Endothelial cell of umbilical vein (primary cell): Measurements from ENCODE around the gene ACBD6. TPM values are rescaled to one million over a fixed set of nuclear protein-coding genes. Genes with fewer than 3 reads are reported as not detected.

Source experiments
- BruUV-seq: library from RNA; stranded (reverse); fragments of 400-500 nt; replicated peaks from 2 replicates; lab custom pipeline; 2021; lab: Mats Ljungman, UMichigan
- CTCF ChIA-PET: fragments of 300-600, 350-600 bp; sonication (Branson Sonifier 250); formaldehyde crosslinking; loops from one replicate; lab custom pipeline; 2021; ENCODE audit warnings: antibody characterized with exemption, inconsistent platforms; lab: Charles Lee
- POLR2A ChIA-PET: fragments of 300-600, 350-600 bp; sonication (Branson Sonifier 250); formaldehyde crosslinking; loops from one replicate; lab custom pipeline; 2021; ENCODE audit warnings: antibody characterized with exemption, inconsistent platforms; lab: Charles Lee
- DNase-seq: peaks from one replicate; pipeline ENCODE4 v3.0.0-alpha.2; 2011; ENCODE audit warnings: low read depth, low spot score
- FAIRE-seq: peaks from 2 replicates; lab custom pipeline; 2011; peaks lifted over from hg19 to GRCh38; lab: Jason Lieb, UNC
- H2AFZ ChIP-seq: 2 replicates; pipeline ENCODE4 v1.6.0; 2012; ENCODE audit warnings: low read depth, low read length, control low read depth, inconsistent platforms
- H3K27ac ChIP-seq: 2 replicates; pipeline ENCODE4 v1.5.1; 2011; ENCODE audit warnings: low read depth, mild to moderate bottlenecking, control low read depth, low read length, moderate library complexity; ENCODE audit not compliant: insufficient read depth
- H3K27me3 ChIP-seq, 2 experiments: 2 replicates each; pipeline versions ENCODE4 v1.6.0 to v1.6.1; 2011; ENCODE audit warnings: low read length in 2 of 2, mixed read lengths in 1 of 2; ENCODE audit not compliant: control insufficient read depth in 2 of 2, insufficient read depth in 2 of 2
- H3K36me3 ChIP-seq, 2 experiments: 2 replicates in 1 of 2; 3 replicates in 1 of 2; pipeline ENCODE4 v1.5.1; 2011; ENCODE audit warnings: low read length in 2 of 2, mild to moderate bottlenecking in 1 of 2, moderate library complexity in 1 of 2; ENCODE audit not compliant: control insufficient read depth in 2 of 2, insufficient read depth in 2 of 2; ENCODE audit errors: extremely low read depth in 1 of 2
- H3K4me1 ChIP-seq: 3 replicates; pipeline ENCODE4 v1.5.1; 2011; ENCODE audit warnings: mild to moderate bottlenecking, low read length; ENCODE audit not compliant: control insufficient read depth, insufficient read depth; ENCODE audit errors: extremely low read depth
- H3K4me2 ChIP-seq: 2 replicates; pipeline ENCODE4 v1.6.1; 2011; ENCODE audit warnings: low read length, control low read depth, mixed read lengths; ENCODE audit not compliant: insufficient read depth
- H3K4me3 ChIP-seq, 3 experiments: fragments of 200-600 bp in 1 of 3; sonication (generic), shearing (Covaris generic) in 1 of 3; replicated peaks in 1 of 3; 2 replicates each; pipeline ENCODE4 v1.5.1; 2011 to 2016; ENCODE audit warnings: control low read depth in 3 of 3, low read length in 3 of 3, mild to moderate bottlenecking in 2 of 3, inconsistent platforms in 1 of 3, low read depth in 1 of 3, moderate library complexity in 1 of 3; ENCODE audit not compliant: insufficient read depth in 1 of 3
- H3K79me2 ChIP-seq: 2 replicates; pipeline ENCODE4 v1.6.0; 2012; ENCODE audit warnings: low read length, inconsistent platforms; ENCODE audit not compliant: control insufficient read depth, insufficient read depth
- H3K9ac ChIP-seq: replicated peaks from 2 replicates; pipeline ENCODE3; 2011; ENCODE audit warnings: low read length, control low read depth; ENCODE audit not compliant: insufficient read depth; ENCODE audit errors: extremely low read depth
- H3K9me1 ChIP-seq: replicated peaks from 3 replicates; pipeline ENCODE4 v1.6.0; 2011; ENCODE audit warnings: mild to moderate bottlenecking, low read length; ENCODE audit not compliant: control insufficient read depth, insufficient read depth; ENCODE audit errors: extremely low read depth
- H3K9me3 ChIP-seq: replicated peaks from 2 replicates; pipeline ENCODE4 v1.5.1; 2012; ENCODE audit warnings: low read length, inconsistent platforms; ENCODE audit not compliant: control insufficient read depth, insufficient read depth
- H4K20me1 ChIP-seq: replicated peaks from 2 replicates; pipeline ENCODE3; 2011; ENCODE audit warnings: mild to moderate bottlenecking, low read length; ENCODE audit not compliant: control insufficient read depth, insufficient read depth; ENCODE audit errors: extremely low read depth
- FOS ChIP-seq: IDR thresholded peaks from 2 replicates; pipeline ENCODE4 v1.6.1; 2011; ENCODE audit warnings: mild to moderate bottlenecking, low read length, moderate library complexity, borderline replicate concordance; ENCODE audit not compliant: insufficient read depth
- GATA2 ChIP-seq: IDR thresholded peaks from 2 replicates; pipeline ENCODE4 v1.7.0; 2011; ENCODE audit warnings: low read depth, mild to moderate bottlenecking, moderate library complexity, mixed read lengths, low read length; ENCODE audit not compliant: insufficient read length, insufficient read depth
- JUN ChIP-seq: IDR thresholded peaks from 2 replicates; pipeline ENCODE4 v1.6.1; 2011; ENCODE audit warnings: borderline replicate concordance, low read depth; ENCODE audit not compliant: insufficient read length, insufficient read depth
- MYC ChIP-seq: IDR thresholded peaks from one replicate; pipeline ENCODE4 v1.6.1; 2011; ENCODE audit warnings: mild to moderate bottlenecking, low read depth, low read length
- POLR2A ChIP-seq: IDR thresholded peaks from 2 replicates; pipeline ENCODE4 v1.6.1; 2012; ENCODE audit warnings: low read depth, mild to moderate bottlenecking, control low read depth, low read length
- POLR2AphosphoS5 ChIP-seq: IDR thresholded peaks from 2 replicates; pipeline ENCODE4 v1.6.1; 2012; ENCODE audit warnings: low read depth, mild to moderate bottlenecking, control low read depth, low read length, moderate library complexity; ENCODE audit not compliant: insufficient read depth
- dilution Hi-C: fragments of 300-500 bp; cut with MboI; formaldehyde crosslinking; loops from one replicate; pipeline ENCODE4 v1.15.0; 2019; ENCODE audit warnings: low sequenced_read_pairs; ENCODE audit not compliant: extremely low pct_ligation_motif_present
- intact Hi-C: fragments of 100-400 bp; cut with micrococcal nuclease; formaldehyde crosslinking; loops from one replicate; pipeline ENCODE4 v1.10.0; 2022
- polyA plus RNA-seq, 4 experiments: library from polyadenylated mRNA; depleted of rRNA in 3 of 4; stranded (reverse) in 3 of 4; unstranded in 1 of 4; fragments of >200 nt; gene quantifications; 2 replicates each; pipeline versions ENCODE4 v1.2.1 to v1.2.3, GENCODE V29; 2011 to 2012; ENCODE audit warnings: missing spikeins in 1 of 4
- total RNA-seq: library from RNA; stranded (reverse); gene quantifications from 2 replicates; pipeline ENCODE4 v1.2.3, GENCODE V29; 2021
- TF ChIP-seq, protein P1 (sequence below): IDR thresholded peaks from 2 replicates; pipeline ENCODE4 v1.6.1; 2011; ENCODE audit not compliant: insufficient read depth, insufficient read length
- TF ChIP-seq, protein P2 (sequence below), 2 donors: IDR thresholded peaks; 1 replicate in 1 of 2; 2 replicates in 1 of 2; pipeline ENCODE4 v1.5.1; 2011; ENCODE audit warnings: low read length in 2 of 2, mild to moderate bottlenecking in 2 of 2, moderate library complexity in 2 of 2, control low read depth in 1 of 2, inconsistent platforms in 1 of 2, low read depth in 1 of 2; ENCODE audit not compliant: insufficient read depth in 1 of 2; ENCODE audit errors: extremely low read depth in 1 of 2

Gene ACBD6
- total and polyA plus RNA-seq, 2 donors (not counting 3 experiments of a cell fraction or from before 2014, with no cell fraction given), result 55.6 to 56.4 TPM

DNA sequence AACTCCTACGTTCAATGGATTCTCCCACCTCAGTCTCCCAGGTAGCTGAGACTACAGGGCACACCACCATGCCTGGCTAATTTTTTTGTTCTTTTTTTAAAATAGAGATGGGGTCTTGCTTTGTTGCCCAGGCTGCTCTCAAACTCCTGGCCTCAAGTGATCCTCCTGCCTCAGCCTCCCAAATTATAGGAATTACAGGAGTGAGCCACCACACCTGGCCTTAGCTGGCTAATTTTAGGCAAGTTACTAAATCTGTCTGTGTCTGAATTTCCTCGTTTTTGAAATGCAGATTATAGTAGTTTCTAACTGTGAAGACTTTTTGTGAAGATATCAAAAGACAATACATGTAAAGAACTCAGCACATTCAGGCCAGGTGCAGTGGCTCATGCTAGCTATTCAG, 13.7 kb downstream of the ACBD6 start:
- ChIA-PET CTCF (interaction anchor here (1.0 kb wide), 1 partner anchor 301 kb away, joined by 4 read pairs; no protein-coding TSS in a partner anchor), POLR2A (no interaction called here)
- Histone ChIP-seq H3K4me2 (no peak overlapping the region), H3K4me3 (no peak overlapping the region), H3K9me1 (no peaks in the 10 kb centered on the region), H3K27me3 (no peaks in the 10 kb centered on the region), H3K79me2 (peaks cover 2% of the 10 kb centered on the region), H3K36me3 (peaks cover 2 to 3% of the 10 kb centered on the region in 2 experiments), H3K27ac (no peak overlapping the region), H2AFZ (no peak overlapping the region), H3K4me1 (no peaks in the 10 kb centered on the region), H4K20me1 (no peaks in the 10 kb centered on the region), H3K9ac (no peak overlapping the region), H3K9me3 (no peaks in the 10 kb centered on the region)
- TF ChIP-seq POLR2AphosphoS5 (no peak), JUN (no peak), POLR2A (no peak), MYC (no peak), FOS (no peak), GATA2 (no peak)
- TF ChIP-seq, protein P1, sequence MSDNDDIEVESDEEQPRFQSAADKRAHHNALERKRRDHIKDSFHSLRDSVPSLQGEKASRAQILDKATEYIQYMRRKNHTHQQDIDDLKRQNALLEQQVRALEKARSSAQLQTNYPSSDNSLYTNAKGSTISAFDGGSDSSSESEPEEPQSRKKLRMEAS, result no peak
- TF ChIP-seq, protein P2, sequence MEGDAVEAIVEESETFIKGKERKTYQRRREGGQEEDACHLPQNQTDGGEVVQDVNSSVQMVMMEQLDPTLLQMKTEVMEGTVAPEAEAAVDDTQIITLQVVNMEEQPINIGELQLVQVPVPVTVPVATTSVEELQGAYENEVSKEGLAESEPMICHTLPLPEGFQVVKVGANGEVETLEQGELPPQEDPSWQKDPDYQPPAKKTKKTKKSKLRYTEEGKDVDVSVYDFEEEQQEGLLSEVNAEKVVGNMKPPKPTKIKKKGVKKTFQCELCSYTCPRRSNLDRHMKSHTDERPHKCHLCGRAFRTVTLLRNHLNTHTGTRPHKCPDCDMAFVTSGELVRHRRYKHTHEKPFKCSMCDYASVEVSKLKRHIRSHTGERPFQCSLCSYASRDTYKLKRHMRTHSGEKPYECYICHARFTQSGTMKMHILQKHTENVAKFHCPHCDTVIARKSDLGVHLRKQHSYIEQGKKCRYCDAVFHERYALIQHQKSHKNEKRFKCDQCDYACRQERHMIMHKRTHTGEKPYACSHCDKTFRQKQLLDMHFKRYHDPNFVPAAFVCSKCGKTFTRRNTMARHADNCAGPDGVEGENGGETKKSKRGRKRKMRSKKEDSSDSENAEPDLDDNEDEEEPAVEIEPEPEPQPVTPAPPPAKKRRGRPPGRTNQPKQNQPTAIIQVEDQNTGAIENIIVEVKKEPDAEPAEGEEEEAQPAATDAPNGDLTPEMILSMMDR (IDR thresholded peaks at IDR 0.05; ENCODE audit: extremely low read depth in 1 of 2, insufficient read depth in 1 of 2, low read depth in 1 of 2, low read length in 2 of 2), result no peak
- intact Hi-C loops, result no loop called here
- DNase-seq (no peak), FAIRE-seq (no peak)
- BruUV-seq, result no TSS peak
- dilution Hi-C loops, result no loop called here
